Hematopoietic multipotent progenitor cell (in vitro differentiated cells): ENCODE data around the gene CRYZL1. TPM values are rescaled to one million over a fixed set of nuclear protein-coding genes. Genes with fewer than 3 reads are reported as not detected.
"Not testable (repeated sequence)": the region's sequence is repeated elsewhere in the genome, so short reads cannot be mapped to it uniquely, and the experiment has no call there.

ENCODE experiments used
- DNase-seq, 3 donors: peaks; one replicate each; pipeline ENCODE4 v3.0.0-alpha.2; 2011 to 2015; ENCODE audit warnings: low read depth in 2 of 3, low spot score in 2 of 3
- total RNA-seq: library from RNA; depleted of rRNA; stranded (reverse); fragments of >200 nt; gene quantifications from one replicate; pipeline ENCODE4 v1.2.3, GENCODE V29; 2012

CRYZL1 gene
- total RNA-seq, 1 donor = 13.5 TPM

DNA sequence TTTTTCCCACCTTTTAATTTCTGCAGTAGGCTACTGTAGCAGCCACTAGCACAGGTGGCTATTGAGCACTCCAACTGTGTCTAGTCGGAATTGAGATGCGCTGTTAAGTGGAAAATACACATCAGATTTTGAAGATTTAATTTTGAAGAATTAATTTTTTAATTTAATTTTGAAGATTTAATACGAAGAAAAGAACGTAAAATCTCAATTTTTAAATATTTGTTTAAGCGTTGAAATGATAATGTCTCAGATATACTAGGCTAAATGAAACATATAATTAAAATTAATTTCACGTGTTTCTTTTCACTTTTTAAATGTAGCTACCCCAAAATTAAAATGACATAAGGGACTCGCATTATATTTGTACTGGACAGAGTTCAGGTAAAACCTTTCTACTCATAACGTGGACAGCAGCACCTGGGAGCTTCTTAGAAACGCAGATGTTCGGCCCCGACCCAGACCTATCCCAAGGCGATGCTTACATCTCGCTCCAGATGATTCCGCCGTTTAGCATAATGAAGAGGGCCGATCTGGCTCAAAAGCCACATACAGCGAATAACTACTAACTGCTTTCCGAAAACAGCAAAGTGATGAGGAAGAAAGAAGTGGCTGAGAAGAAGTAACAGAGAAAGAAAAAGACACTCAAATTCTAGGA is 717 bp downstream of the CRYZL1 start:
- no peak for DNase-seq

DNA sequence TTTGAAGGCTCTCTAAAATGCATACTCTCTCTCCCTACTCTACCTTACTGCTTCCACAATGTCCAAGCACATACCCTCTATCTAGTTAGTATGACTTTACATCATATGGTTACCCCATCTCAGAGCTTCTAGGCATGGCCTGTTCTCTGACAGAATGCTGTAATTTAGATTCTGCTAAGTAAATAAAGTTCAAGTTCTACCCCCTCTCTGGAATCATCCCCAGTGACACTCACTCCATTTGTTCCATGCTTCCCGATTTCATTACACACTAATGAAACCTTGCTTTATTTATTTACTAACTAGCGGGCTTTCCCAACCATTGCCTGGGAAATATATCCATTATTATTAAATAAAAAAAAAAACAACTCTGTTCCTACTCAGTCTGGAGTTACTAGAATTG is 7.3 kb downstream of the CRYZL1 start:
- DNase-seq = no peak

DNA sequence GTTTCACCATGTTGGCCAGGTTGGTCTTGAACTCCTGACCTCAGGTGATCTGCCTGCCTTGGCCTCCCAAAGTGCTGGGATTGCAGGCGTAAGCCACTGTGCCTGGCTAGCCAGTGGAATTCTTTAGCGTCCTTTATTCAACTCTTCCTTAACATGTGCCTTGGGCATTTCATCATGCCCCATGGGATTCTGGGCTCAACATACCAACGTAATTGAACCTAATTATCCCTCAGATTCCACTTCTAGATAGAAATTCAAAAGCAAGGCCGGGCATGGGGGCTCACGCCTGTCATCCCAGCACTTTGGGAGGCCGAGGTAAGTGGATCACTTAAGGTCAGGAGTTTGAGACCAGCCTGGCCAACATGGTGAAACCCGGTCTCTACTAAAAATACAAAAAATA is 15.4 kb downstream of the CRYZL1 start:
- not testable (repeated sequence) for DNase-seq

- no peak for DNase-seq
Observed at GRCh38 chr21:33622253-33622652, 19.3 kb downstream of the CRYZL1 start.

DNA sequence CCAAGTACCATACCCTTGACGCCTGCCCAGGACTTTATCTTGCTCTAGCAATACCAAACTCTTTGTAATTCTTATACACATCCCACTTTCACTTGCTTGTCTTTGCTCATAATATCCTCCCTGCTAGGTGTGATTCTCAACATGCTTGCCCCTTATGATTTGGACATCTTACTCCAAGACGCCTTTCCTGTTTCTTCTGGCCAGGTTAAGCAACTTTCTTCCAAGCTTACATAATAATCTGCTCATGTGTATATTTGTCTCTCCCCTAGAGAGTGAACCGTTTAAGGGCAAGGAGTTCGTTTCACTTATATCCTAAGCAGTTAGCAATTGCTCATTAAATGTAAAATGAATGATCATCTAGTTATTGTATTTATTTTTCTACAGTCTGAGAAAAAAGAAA is 21.8 kb downstream of the CRYZL1 start:
- DNase-seq = no peak

GRCh38 chr21:33618407-33618806 is 23.1 kb downstream of the CRYZL1 start:
- no peak for DNase-seq

DNA sequence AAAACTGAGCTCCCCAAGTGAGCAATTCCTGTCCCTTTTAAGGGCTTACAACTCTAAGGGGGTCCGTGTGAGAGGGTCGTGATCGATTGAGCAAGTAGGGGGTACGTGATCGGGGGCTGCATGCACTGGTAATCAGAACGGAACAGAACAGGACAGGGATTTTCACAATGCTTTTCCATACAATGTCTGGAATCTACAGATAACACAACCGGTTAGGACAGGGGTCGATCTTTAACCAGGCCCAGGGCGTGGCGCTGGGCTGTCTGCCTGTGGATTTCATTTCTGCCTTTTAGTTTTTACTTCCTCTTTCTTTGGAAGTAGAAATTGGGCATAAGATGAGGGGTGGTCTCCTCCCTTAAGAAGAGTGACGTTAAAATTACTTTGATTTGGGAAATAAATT is 24.0 kb downstream of the CRYZL1 start:
- not testable (repeated sequence) for DNase-seq

DNA sequence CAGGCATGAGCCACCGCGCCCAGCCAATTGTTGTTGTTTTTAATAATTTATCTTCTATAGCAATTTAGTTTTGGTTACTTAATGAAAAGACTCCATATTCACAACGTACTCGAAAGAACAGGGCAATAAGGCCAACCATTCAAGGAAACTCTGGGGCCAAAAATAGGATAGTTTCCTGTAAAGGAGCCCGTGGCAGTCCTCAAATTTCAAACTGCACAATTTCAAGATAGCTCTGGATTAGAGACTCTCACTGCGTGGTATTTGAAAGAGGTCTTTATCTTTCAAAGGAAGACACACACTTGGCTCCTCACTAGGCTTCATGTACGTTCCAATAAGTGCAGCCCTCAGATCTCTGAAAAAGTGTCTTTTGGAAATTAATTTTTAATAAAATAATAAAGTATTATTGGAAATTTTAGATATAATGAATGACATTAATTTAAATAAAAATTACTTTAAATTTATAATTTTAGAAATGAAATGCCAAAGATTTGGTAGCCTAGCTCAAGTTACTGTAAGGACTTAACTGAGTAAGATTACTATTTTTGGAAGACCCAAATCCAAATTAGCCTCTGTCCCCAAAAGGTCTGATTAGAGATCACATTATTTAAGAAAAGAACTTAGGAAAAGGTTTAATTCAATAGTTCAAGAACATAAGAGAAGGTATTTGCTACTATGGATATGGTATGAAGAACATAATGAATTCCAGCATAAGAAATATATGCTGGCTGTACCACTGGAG is 30.4 kb downstream of the CRYZL1 start:
- DNase-seq = no peak

GRCh38 chr21:33608559-33608958 is 33.0 kb downstream of the CRYZL1 start:
- DNase-seq = no peak

DNA sequence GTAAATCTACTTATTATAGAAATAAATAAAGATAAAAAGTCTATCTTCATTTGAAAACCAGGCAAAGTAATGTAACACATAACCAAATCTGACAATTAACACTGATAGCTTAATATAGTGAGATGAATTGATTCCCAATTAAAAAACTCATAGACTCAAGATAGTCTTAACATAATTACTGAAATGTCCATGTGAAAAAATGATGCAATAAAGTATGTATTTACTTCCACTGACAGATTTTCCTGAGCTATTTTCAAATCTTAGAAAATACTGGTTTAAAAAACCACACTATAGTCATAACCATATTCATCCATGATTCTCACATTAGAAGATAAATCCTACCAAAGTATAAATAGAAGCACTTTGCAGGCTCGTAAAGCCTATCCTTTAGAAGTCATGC is 43.5 kb downstream of the CRYZL1 start:
- DNase-seq = no peak

DNA sequence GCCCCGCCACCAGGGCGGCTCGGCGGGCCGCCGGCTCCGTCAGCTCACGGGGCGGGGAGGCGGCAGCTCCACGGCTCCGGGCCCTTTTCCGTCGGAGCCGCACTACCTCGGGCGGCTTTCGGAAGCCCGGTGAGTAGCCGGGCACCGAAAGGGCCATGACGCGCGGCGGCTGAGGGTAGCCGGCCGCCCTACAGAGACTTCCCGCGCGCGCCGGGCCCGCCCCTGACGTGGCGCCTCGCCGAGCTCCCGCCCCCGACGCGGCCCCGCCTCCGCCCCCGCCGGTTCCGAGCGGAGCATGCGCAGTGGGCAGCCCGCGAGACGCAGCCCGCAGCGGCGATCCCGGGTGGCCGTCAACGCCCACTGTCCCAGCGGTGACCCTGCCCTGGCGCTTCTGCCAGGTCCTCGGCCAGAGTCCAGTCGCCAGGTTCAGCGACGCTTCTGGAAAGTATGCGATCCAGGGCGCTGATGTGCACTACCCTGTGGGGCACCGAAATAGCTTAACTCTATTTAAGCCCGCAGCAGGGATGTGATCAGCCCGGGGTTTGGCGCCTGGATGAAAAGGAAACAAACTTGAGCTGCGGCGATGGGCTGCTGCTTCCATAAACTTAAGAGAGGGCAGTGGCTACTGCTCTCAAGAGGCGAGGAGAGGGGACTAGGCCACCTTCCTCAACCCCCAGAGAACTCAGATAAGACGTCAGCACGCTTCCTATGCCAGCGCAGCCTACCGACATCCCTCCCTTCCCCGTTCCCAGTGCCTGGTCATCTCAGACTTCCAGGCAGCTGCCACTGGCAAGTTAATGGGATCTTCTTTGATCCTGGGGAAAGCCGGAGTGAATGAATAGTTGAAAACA is 52.8 kb downstream of the CRYZL1 start, which contains the start of gene DONSON:
Gene DONSON (minus strand): TSS at position 200 of the 851 bp plus-strand sequence. CDS start 43 bp downstream, at position 157.
- peak; percentile 79 to 84 (median 83) for DNase-seq

- peak in 1 of 3 donors; percentile 13 for DNase-seq
Observed at GRCh38 chr21:33587792-33588484, 53.6 kb downstream of the CRYZL1 start.

- no peak for DNase-seq
Observed at GRCh38 chr21:33586927-33587326, 54.6 kb downstream of the CRYZL1 start.

DNA sequence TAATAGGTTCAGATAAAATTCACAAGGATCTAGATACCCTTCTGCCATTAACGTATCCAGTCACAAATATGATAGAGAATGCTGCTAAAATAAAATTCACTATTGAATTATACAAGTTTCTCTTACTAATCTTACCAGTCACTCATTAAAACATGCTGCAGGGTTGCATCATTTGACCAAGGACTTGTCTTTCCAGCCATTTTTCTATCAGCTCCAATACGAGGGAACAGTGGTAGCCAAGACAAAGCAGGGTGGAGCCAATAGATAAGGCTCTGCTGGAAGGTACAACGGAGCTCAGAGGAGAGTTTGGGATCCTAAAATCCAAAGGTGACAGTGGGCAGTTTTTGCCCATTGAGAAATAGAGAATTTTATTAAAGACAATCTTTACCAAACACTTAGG is 57.1 kb downstream of the CRYZL1 start:
- no peak for DNase-seq

DNA sequence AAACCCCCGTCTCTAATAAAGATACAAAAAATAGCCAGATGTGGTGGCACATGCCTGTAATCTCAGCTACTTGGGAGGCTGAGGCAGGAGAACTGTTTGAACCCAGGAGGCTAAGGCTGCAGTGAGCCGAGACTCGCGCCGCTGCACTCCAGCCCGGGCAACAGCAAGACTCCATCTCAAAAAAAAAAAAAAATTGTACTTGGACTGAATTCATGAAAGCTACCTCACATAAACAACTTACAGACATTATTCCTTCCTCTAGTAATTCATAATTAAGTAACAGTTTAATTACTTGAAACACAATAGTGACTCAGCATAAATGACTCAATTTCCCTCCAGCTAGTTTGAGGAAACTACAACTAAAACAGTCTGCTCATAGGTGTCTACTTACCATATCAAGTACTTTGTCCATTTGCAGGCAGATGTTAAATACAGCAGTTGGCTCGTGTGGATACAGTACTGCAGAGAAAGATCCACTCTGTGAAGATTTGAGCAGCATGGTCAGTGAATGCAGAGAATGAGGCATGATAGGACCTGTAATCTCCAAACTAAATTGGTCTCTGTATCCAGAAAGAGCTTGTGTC is 62.5 kb downstream of the CRYZL1 start:
- peak in 1 of 3 donors; percentile 10 for DNase-seq

DNA sequence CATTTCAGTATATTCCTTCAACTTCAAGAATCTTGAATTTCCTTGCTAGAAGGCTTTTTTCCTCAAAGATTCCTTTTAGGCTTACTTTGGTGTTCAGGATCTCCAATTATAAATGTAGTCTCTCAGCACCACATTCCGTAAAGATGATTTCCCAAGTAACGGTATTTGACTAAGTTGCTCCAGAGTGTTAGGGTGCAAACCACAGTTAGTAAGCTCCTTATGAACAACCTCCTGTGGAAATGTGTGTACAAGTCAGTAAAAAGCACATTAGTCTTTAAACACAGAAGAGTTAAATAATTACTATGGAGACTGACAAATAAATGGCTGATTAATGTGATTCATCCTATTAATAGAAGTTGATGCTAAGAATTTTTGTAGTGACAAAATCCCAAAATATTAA is 63.3 kb downstream of the CRYZL1 start:
- no peak for DNase-seq

GRCh38 chr21:33576741-33577141 is 64.8 kb downstream of the CRYZL1 start:
- DNase-seq = not testable (repeated sequence)

DNA sequence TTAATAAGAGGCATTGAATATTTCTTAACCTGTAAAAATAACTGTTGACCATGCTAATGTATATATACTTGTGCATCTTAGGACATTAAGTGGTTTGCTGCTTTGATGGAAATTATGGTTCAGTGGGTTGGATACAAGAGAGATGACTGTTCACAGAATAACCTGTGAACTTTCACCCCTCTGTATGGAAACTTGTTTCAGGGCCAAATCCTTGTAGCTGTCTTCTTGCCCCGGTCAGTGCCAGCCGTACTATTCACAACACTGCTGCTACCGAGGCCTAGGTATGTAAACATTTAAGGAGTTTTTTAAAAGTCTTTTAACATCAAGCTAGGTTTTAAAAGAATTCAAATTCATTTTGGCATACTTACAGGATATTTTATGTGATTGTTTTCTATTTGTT is 69.2 kb downstream of the CRYZL1 start:
- no peak for DNase-seq

DNA sequence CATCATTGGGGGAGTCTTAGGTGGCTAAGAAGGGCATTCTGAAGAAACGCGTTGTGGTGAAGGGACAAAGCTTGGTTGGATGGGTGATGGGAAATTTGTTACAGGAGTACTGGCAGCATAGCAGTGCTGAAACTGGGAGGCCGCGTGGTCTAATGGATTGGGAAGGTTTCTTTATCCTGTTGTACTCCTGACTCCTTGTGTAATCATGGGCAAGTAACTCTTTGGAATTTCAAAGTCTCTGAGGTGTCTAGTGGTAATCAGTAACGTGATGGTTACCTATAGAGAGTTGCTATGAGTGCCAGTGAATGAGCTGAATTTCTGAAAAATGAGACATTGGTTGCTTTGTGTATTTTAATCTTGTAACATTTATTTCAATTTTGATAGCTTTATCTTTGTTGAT is 71.5 kb downstream of the CRYZL1 start:
- no peak for DNase-seq

- DNase-seq = no peak
Observed at GRCh38 chr21:33568448-33568847, 73.1 kb downstream of the CRYZL1 start.
